H9 (cell line): Measurements from ENCODE around the gene PLAA. TPM values are rescaled to one million over a fixed set of nuclear protein-coding genes. Genes with fewer than 3 reads are reported as not detected.
A peak's percentile ranks its signal among the peaks of the same experiment; 100 is the strongest.

Source experiments
- DNase-seq: peaks from one replicate; pipeline ENCODE4 v3.0.0-alpha.2; 2017
- H2AFZ ChIP-seq: one replicate; pipeline ENCODE4 v1.6.1; 2013; ENCODE audit warnings: mild to moderate bottlenecking, low read length, control low read depth, moderate library complexity
- H2AK5ac ChIP-seq: 2 replicates; pipeline ENCODE4 v1.6.1; 2013; ENCODE audit warnings: low read length, control low read depth, mixed read lengths; ENCODE audit not compliant: insufficient read length
- H2BK120ac ChIP-seq: one replicate; pipeline ENCODE4 v1.6.1; 2013; ENCODE audit warnings: low read depth, mild to moderate bottlenecking, low read length, control low read depth, inconsistent platforms; ENCODE audit not compliant: poor library complexity, severe bottlenecking
- H2BK12ac ChIP-seq: 2 replicates; pipeline ENCODE4 v1.6.1; 2013; ENCODE audit warnings: low read length, control low read depth, mixed read lengths, low read depth; ENCODE audit not compliant: insufficient read length
- H2BK15ac ChIP-seq: 2 replicates; pipeline ENCODE4 v1.6.1; 2013; ENCODE audit warnings: low read depth, low read length, control low read depth
- H2BK20ac ChIP-seq: one replicate; pipeline ENCODE4 v1.6.1; 2013; ENCODE audit warnings: low read depth, mild to moderate bottlenecking, low read length, control low read depth, inconsistent platforms; ENCODE audit not compliant: poor library complexity, severe bottlenecking
- H2BK5ac ChIP-seq: 2 replicates; pipeline ENCODE4 v1.6.1; 2013; ENCODE audit warnings: low read length, control low read depth, mixed read lengths; ENCODE audit not compliant: insufficient read length
- H3K14ac ChIP-seq: 2 replicates; pipeline ENCODE4 v1.6.1; 2013; ENCODE audit warnings: low read length, control low read depth; ENCODE audit not compliant: insufficient read depth
- H3K18ac ChIP-seq: 2 replicates; pipeline ENCODE4 v1.6.1; 2013; ENCODE audit warnings: low read depth, mild to moderate bottlenecking, mixed read lengths, low read length, control low read depth; ENCODE audit not compliant: insufficient read length
- H3K23ac ChIP-seq: 2 replicates; pipeline ENCODE4 v1.6.1; 2013; ENCODE audit warnings: low read length, control low read depth, mixed read lengths, low read depth; ENCODE audit not compliant: insufficient read length
- H3K23me2 ChIP-seq: 2 replicates; pipeline ENCODE4 v1.6.1; 2013; ENCODE audit warnings: low read depth, mild to moderate bottlenecking, mixed read lengths, low read length, control low read depth; ENCODE audit not compliant: insufficient read length, poor library complexity, severe bottlenecking
- H3K27ac ChIP-seq: 2 replicates; pipeline ENCODE4 v1.5.1; 2013; ENCODE audit warnings: low read length, control low read depth, mixed read lengths, low read depth; ENCODE audit not compliant: insufficient read length
- H3K27me3 ChIP-seq: 2 replicates; pipeline ENCODE4 v1.6.1; 2013; ENCODE audit warnings: low read length, control low read depth, inconsistent platforms; ENCODE audit not compliant: insufficient read depth
- H3K4ac ChIP-seq: 2 replicates; pipeline ENCODE4 v1.6.1; 2013; ENCODE audit warnings: low read depth, mild to moderate bottlenecking, control low read depth, inconsistent platforms, low read length, moderate library complexity
- H3K4me1 ChIP-seq: 2 replicates; pipeline ENCODE4 v1.6.1; 2013; ENCODE audit warnings: low read length, control low read depth, inconsistent platforms; ENCODE audit not compliant: insufficient read depth
- H3K4me2 ChIP-seq: 2 replicates; pipeline ENCODE4 v1.6.1; 2013; ENCODE audit warnings: low read length, control low read depth, mixed read lengths; ENCODE audit not compliant: insufficient read length, insufficient read depth
- H3K56ac ChIP-seq: 2 replicates; pipeline ENCODE4 v1.6.1; 2013; ENCODE audit warnings: low read depth, mild to moderate bottlenecking, mixed read lengths, low read length, control low read depth; ENCODE audit not compliant: insufficient read length
- H3K79me1 ChIP-seq: 2 replicates; pipeline ENCODE4 v1.6.1; 2013; ENCODE audit warnings: low read depth, mild to moderate bottlenecking, moderate library complexity, low read length, control low read depth, inconsistent platforms; ENCODE audit not compliant: insufficient read depth, poor library complexity, severe bottlenecking
- H3K79me2 ChIP-seq: 2 replicates; pipeline ENCODE4 v1.6.1; 2013; ENCODE audit warnings: low read length, control low read depth, inconsistent platforms; ENCODE audit not compliant: insufficient read depth
- H3K9ac ChIP-seq: 2 replicates; pipeline ENCODE4 v1.6.1; 2013; ENCODE audit warnings: low read length, control low read depth, mixed read lengths; ENCODE audit not compliant: insufficient read length; ENCODE audit errors: extremely low read depth
- H3K9me3 ChIP-seq: one replicate; pipeline ENCODE4 v1.6.1; 2013; ENCODE audit warnings: low read depth, low read length, inconsistent platforms; ENCODE audit not compliant: control insufficient read depth
- H3T11ph ChIP-seq: one replicate; pipeline ENCODE4 v1.6.1; 2013; ENCODE audit warnings: mild to moderate bottlenecking, low read length, control low read depth, inconsistent platforms
- H4K20me1 ChIP-seq: one replicate; pipeline ENCODE4 v1.6.1; 2013; ENCODE audit not compliant: control insufficient read depth, insufficient read length, insufficient read depth
- H4K5ac ChIP-seq: 2 replicates; pipeline ENCODE4 v1.6.1; 2013; ENCODE audit warnings: low read depth, mild to moderate bottlenecking, mixed read lengths, low read length, control low read depth; ENCODE audit not compliant: insufficient read length
- H4K8ac ChIP-seq: replicated peaks from 2 replicates; pipeline ENCODE4 v1.6.1; 2013; ENCODE audit warnings: low read length, control low read depth, mixed read lengths, low read depth; ENCODE audit not compliant: insufficient read length
- H4K91ac ChIP-seq: 2 replicates; pipeline ENCODE4 v1.6.1; 2013; ENCODE audit warnings: low read depth, mild to moderate bottlenecking, moderate library complexity, mixed read lengths, low read length, control low read depth; ENCODE audit not compliant: insufficient read length
- H3K27ac Mint-ChIP-seq, 3 experiments: 2 replicates in 2 of 3; 3 replicates in 1 of 3; pipeline ENCODE4 v1.8.0; 2020 to 2021; ENCODE audit warnings: mixed read lengths in 3 of 3, mild to moderate bottlenecking in 1 of 3, moderate library complexity in 1 of 3
- H3K27me3 Mint-ChIP-seq: 2 replicates; pipeline ENCODE4 v1.8.0; 2021; ENCODE audit warnings: low read depth, mild to moderate bottlenecking, moderate library complexity, mixed read lengths
- H3K36me3 Mint-ChIP-seq, 3 experiments: 2 replicates in 2 of 3; 3 replicates in 1 of 3; pipeline ENCODE4 v1.8.0; 2020 to 2021; ENCODE audit warnings: low read depth in 3 of 3, mixed read lengths in 3 of 3; ENCODE audit not compliant: insufficient read depth in 1 of 3
- H3K4me1 Mint-ChIP-seq, 2 experiments: 2 replicates each; pipeline ENCODE4 v1.8.0; 2020; ENCODE audit warnings: mixed read lengths in 2 of 2
- H3K4me3 Mint-ChIP-seq, 2 experiments: 2 replicates in 1 of 2; 3 replicates in 1 of 2; pipeline ENCODE4 v1.8.0; 2020 to 2021; ENCODE audit warnings: mild to moderate bottlenecking in 2 of 2, mixed read lengths in 2 of 2, moderate library complexity in 1 of 2
- H3K9me3 Mint-ChIP-seq, 2 experiments: 2 replicates in 1 of 2; 3 replicates in 1 of 2; pipeline ENCODE4 v1.8.0; 2020; ENCODE audit warnings: mild to moderate bottlenecking in 2 of 2, mixed read lengths in 2 of 2, moderate library complexity in 1 of 2
- WGBS: extraction: QIAGEN DNeasy Blood & Tissue Kit; methylation state at CpG from one replicate; pipeline ENCODE4 v1.1.7; 2013; ENCODE audit warnings: missing lambda C conversion rate, low lambda C conversion rate, mixed read lengths; ENCODE audit not compliant: insufficient read length; ENCODE audit errors: extremely low coverage; 5-methylcytosine and 5-hydroxymethylcytosine counted together
- total RNA-seq: library from RNA; stranded (reverse); gene quantifications from 2 replicates; pipeline ENCODE4 v1.2.1, GENCODE V29; 2021
- TF ChIP-seq, protein P1 (sequence below): fragments of 200-600 bp; sonication (generic); conservative IDR thresholded peaks from 3 replicates; pipeline ENCODE4 v1.8.0; 2021; ENCODE audit warnings: antibody characterized with exemption, mild to moderate bottlenecking

The PLAA gene
- total RNA-seq, 1 experiment from 2014 or later = 65.0 TPM

- no peaks in the 10 kb centered on the region for H3K23me2 ChIP-seq
- no peak overlapping the region for H3K56ac ChIP-seq
- H3K23ac ChIP-seq = no peak overlapping the region
- no peaks in the 10 kb centered on the region for H3K79me1 ChIP-seq
- TF ChIP-seq, protein P1, sequence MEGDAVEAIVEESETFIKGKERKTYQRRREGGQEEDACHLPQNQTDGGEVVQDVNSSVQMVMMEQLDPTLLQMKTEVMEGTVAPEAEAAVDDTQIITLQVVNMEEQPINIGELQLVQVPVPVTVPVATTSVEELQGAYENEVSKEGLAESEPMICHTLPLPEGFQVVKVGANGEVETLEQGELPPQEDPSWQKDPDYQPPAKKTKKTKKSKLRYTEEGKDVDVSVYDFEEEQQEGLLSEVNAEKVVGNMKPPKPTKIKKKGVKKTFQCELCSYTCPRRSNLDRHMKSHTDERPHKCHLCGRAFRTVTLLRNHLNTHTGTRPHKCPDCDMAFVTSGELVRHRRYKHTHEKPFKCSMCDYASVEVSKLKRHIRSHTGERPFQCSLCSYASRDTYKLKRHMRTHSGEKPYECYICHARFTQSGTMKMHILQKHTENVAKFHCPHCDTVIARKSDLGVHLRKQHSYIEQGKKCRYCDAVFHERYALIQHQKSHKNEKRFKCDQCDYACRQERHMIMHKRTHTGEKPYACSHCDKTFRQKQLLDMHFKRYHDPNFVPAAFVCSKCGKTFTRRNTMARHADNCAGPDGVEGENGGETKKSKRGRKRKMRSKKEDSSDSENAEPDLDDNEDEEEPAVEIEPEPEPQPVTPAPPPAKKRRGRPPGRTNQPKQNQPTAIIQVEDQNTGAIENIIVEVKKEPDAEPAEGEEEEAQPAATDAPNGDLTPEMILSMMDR = no peak
- no peak overlapping the region for H2BK5ac ChIP-seq
- 0 out of 7 replicates have a peak overlapping the region, but pooled peaks of 2 of the 3 experiments have one; percentile 57 to 68 for H3K27ac Mint-ChIP-seq
- H3K9ac ChIP-seq = no peak overlapping the region
- no peak overlapping the region for H2BK15ac ChIP-seq
- H3K4me1 Mint-ChIP-seq = no peaks in the 10 kb centered on the region
- H3K14ac ChIP-seq = no peak overlapping the region
- H2BK12ac ChIP-seq = no peak overlapping the region
- no peak overlapping the region for H2BK120ac ChIP-seq
- no peaks in the 10 kb centered on the region for H3K9me3 Mint-ChIP-seq
- H3K4me1 ChIP-seq = no peaks in the 10 kb centered on the region
- H3K36me3 Mint-ChIP-seq = peaks cover 18 to 51% (median 41%) of the 10 kb centered on the region in 3 experiments; a peak in 6 of 7 replicates
- no peaks in the 10 kb centered on the region for H4K20me1 ChIP-seq
- H4K91ac ChIP-seq = no peak overlapping the region
- no peaks in the 10 kb centered on the region for H3K27me3 Mint-ChIP-seq
- H4K5ac ChIP-seq = no peak overlapping the region
- H3K27ac ChIP-seq = no peak overlapping the region
- no peak overlapping the region for H3K4me3 Mint-ChIP-seq
- H2BK20ac ChIP-seq = no peak overlapping the region
- no peaks in the 10 kb centered on the region; the same call in 1 of the 2 replicates for H3K79me2 ChIP-seq
- no peak overlapping the region for H3K18ac ChIP-seq
- H3T11ph ChIP-seq = no peak overlapping the region
- no peaks in the 10 kb centered on the region for H3K27me3 ChIP-seq
- H3K4me2 ChIP-seq = no peak overlapping the region
- H2AFZ ChIP-seq = no peak overlapping the region
- H2AK5ac ChIP-seq = no peak overlapping the region
- H4K8ac ChIP-seq = no peak overlapping the region
- no peak for DNase-seq
- WGBS = no CpG with 5 or more reads among the region's 8 CpGs
- no peak overlapping the region for H3K4ac ChIP-seq
- H3K9me3 ChIP-seq = no peaks in the 10 kb centered on the region
Measured at GRCh38 chr9:26928902-26929495, 18.0 kb downstream of the PLAA start.
